Endothelial cell of umbilical vein (primary cell): Measurements from ENCODE around the gene DIS3L2. TPM values are rescaled to one million over a fixed set of nuclear protein-coding genes. Genes with fewer than 3 reads are reported as not detected.

Experiments used
- BruUV-seq: library from RNA; stranded (reverse); fragments of 400-500 nt; replicated peaks from 2 replicates; lab custom pipeline; 2021; lab: Mats Ljungman, UMichigan
- CTCF ChIA-PET: fragments of 300-600, 350-600 bp; sonication (Branson Sonifier 250); formaldehyde crosslinking; loops from one replicate; lab custom pipeline; 2021; ENCODE audit warnings: antibody characterized with exemption, inconsistent platforms; lab: Charles Lee
- POLR2A ChIA-PET: fragments of 300-600, 350-600 bp; sonication (Branson Sonifier 250); formaldehyde crosslinking; loops from one replicate; lab custom pipeline; 2021; ENCODE audit warnings: antibody characterized with exemption, inconsistent platforms; lab: Charles Lee
- DNase-seq: peaks from one replicate; pipeline ENCODE4 v3.0.0-alpha.2; 2011; ENCODE audit warnings: low read depth, low spot score
- FAIRE-seq: peaks from 2 replicates; lab custom pipeline; 2011; peaks lifted over from hg19 to GRCh38; lab: Jason Lieb, UNC
- H2AFZ ChIP-seq: 2 replicates; pipeline ENCODE4 v1.6.0; 2012; ENCODE audit warnings: low read depth, low read length, control low read depth, inconsistent platforms
- H3K27ac ChIP-seq: 2 replicates; pipeline ENCODE4 v1.5.1; 2011; ENCODE audit warnings: low read depth, mild to moderate bottlenecking, control low read depth, low read length, moderate library complexity; ENCODE audit not compliant: insufficient read depth
- H3K27me3 ChIP-seq, 2 experiments: 2 replicates each; pipeline versions ENCODE4 v1.6.0 to v1.6.1; 2011; ENCODE audit warnings: low read length in 2 of 2, mixed read lengths in 1 of 2; ENCODE audit not compliant: control insufficient read depth in 2 of 2, insufficient read depth in 2 of 2
- H3K36me3 ChIP-seq, 2 experiments: 2 replicates in 1 of 2; 3 replicates in 1 of 2; pipeline ENCODE4 v1.5.1; 2011; ENCODE audit warnings: low read length in 2 of 2, mild to moderate bottlenecking in 1 of 2, moderate library complexity in 1 of 2; ENCODE audit not compliant: control insufficient read depth in 2 of 2, insufficient read depth in 2 of 2; ENCODE audit errors: extremely low read depth in 1 of 2
- H3K4me1 ChIP-seq: 3 replicates; pipeline ENCODE4 v1.5.1; 2011; ENCODE audit warnings: mild to moderate bottlenecking, low read length; ENCODE audit not compliant: control insufficient read depth, insufficient read depth; ENCODE audit errors: extremely low read depth
- H3K4me2 ChIP-seq: 2 replicates; pipeline ENCODE4 v1.6.1; 2011; ENCODE audit warnings: low read length, control low read depth, mixed read lengths; ENCODE audit not compliant: insufficient read depth
- H3K4me3 ChIP-seq, 3 experiments: fragments of 200-600 bp in 1 of 3; sonication (generic), shearing (Covaris generic) in 1 of 3; replicated peaks in 1 of 3; 2 replicates each; pipeline ENCODE4 v1.5.1; 2011 to 2016; ENCODE audit warnings: control low read depth in 3 of 3, low read length in 3 of 3, mild to moderate bottlenecking in 2 of 3, inconsistent platforms in 1 of 3, low read depth in 1 of 3, moderate library complexity in 1 of 3; ENCODE audit not compliant: insufficient read depth in 1 of 3
- H3K79me2 ChIP-seq: 2 replicates; pipeline ENCODE4 v1.6.0; 2012; ENCODE audit warnings: low read length, inconsistent platforms; ENCODE audit not compliant: control insufficient read depth, insufficient read depth
- H3K9ac ChIP-seq: replicated peaks from 2 replicates; pipeline ENCODE3; 2011; ENCODE audit warnings: low read length, control low read depth; ENCODE audit not compliant: insufficient read depth; ENCODE audit errors: extremely low read depth
- H3K9me1 ChIP-seq: replicated peaks from 3 replicates; pipeline ENCODE4 v1.6.0; 2011; ENCODE audit warnings: mild to moderate bottlenecking, low read length; ENCODE audit not compliant: control insufficient read depth, insufficient read depth; ENCODE audit errors: extremely low read depth
- H3K9me3 ChIP-seq: replicated peaks from 2 replicates; pipeline ENCODE4 v1.5.1; 2012; ENCODE audit warnings: low read length, inconsistent platforms; ENCODE audit not compliant: control insufficient read depth, insufficient read depth
- H4K20me1 ChIP-seq: replicated peaks from 2 replicates; pipeline ENCODE3; 2011; ENCODE audit warnings: mild to moderate bottlenecking, low read length; ENCODE audit not compliant: control insufficient read depth, insufficient read depth; ENCODE audit errors: extremely low read depth
- EZH2 ChIP-seq: IDR thresholded peaks from 2 replicates; pipeline ENCODE4 v1.6.1; 2012; ENCODE audit warnings: borderline replicate concordance, low read depth, mild to moderate bottlenecking, moderate library complexity, low read length, inconsistent platforms; ENCODE audit not compliant: severe bottlenecking
- FOS ChIP-seq: IDR thresholded peaks from 2 replicates; pipeline ENCODE4 v1.6.1; 2011; ENCODE audit warnings: mild to moderate bottlenecking, low read length, moderate library complexity, borderline replicate concordance; ENCODE audit not compliant: insufficient read depth
- GATA2 ChIP-seq: IDR thresholded peaks from 2 replicates; pipeline ENCODE4 v1.7.0; 2011; ENCODE audit warnings: low read depth, mild to moderate bottlenecking, moderate library complexity, mixed read lengths, low read length; ENCODE audit not compliant: insufficient read length, insufficient read depth
- JUN ChIP-seq: IDR thresholded peaks from 2 replicates; pipeline ENCODE4 v1.6.1; 2011; ENCODE audit warnings: borderline replicate concordance, low read depth; ENCODE audit not compliant: insufficient read length, insufficient read depth
- MYC ChIP-seq: IDR thresholded peaks from one replicate; pipeline ENCODE4 v1.6.1; 2011; ENCODE audit warnings: mild to moderate bottlenecking, low read depth, low read length
- POLR2A ChIP-seq: IDR thresholded peaks from 2 replicates; pipeline ENCODE4 v1.6.1; 2012; ENCODE audit warnings: low read depth, mild to moderate bottlenecking, control low read depth, low read length
- POLR2AphosphoS5 ChIP-seq: IDR thresholded peaks from 2 replicates; pipeline ENCODE4 v1.6.1; 2012; ENCODE audit warnings: low read depth, mild to moderate bottlenecking, control low read depth, low read length, moderate library complexity; ENCODE audit not compliant: insufficient read depth
- dilution Hi-C: fragments of 300-500 bp; cut with MboI; formaldehyde crosslinking; loops from one replicate; pipeline ENCODE4 v1.15.0; 2019; ENCODE audit warnings: low sequenced_read_pairs; ENCODE audit not compliant: extremely low pct_ligation_motif_present
- intact Hi-C: fragments of 100-400 bp; cut with micrococcal nuclease; formaldehyde crosslinking; loops from one replicate; pipeline ENCODE4 v1.10.0; 2022
- polyA plus RNA-seq, 4 experiments: library from polyadenylated mRNA; depleted of rRNA in 3 of 4; stranded (reverse) in 3 of 4; unstranded in 1 of 4; fragments of >200 nt; gene quantifications; 2 replicates each; pipeline versions ENCODE4 v1.2.1 to v1.2.3, GENCODE V29; 2011 to 2012; ENCODE audit warnings: missing spikeins in 1 of 4
- total RNA-seq: library from RNA; stranded (reverse); gene quantifications from 2 replicates; pipeline ENCODE4 v1.2.3, GENCODE V29; 2021
- TF ChIP-seq, protein P1 (sequence below), 2 donors: IDR thresholded peaks; 1 replicate in 1 of 2; 2 replicates in 1 of 2; pipeline ENCODE4 v1.5.1; 2011; ENCODE audit warnings: low read length in 2 of 2, mild to moderate bottlenecking in 2 of 2, moderate library complexity in 2 of 2, control low read depth in 1 of 2, inconsistent platforms in 1 of 2, low read depth in 1 of 2; ENCODE audit not compliant: insufficient read depth in 1 of 2; ENCODE audit errors: extremely low read depth in 1 of 2
- TF ChIP-seq, protein P2 (sequence below): IDR thresholded peaks from 2 replicates; pipeline ENCODE4 v1.6.1; 2011; ENCODE audit not compliant: insufficient read depth, insufficient read length

DIS3L2 gene
- total and polyA plus RNA-seq, 2 donors (not counting 3 experiments of a cell fraction or from before 2014, with no cell fraction given) = 14.6 to 31.2 TPM

GRCh38 chr2:232094201-232094600, 132.7 kb downstream of the DIS3L2 start:
- no peaks in the 10 kb centered on the region for H3K36me3 ChIP-seq
- DNase-seq = no peak
- no peaks in the 10 kb centered on the region for H3K27me3 ChIP-seq
- H3K4me3 ChIP-seq = no peak overlapping the region
- dilution Hi-C loops (no loop called here), intact Hi-C loops (no loop called here)
- no peaks in the 10 kb centered on the region for H3K9me3 ChIP-seq
- H3K9ac ChIP-seq = no peak overlapping the region
- TF ChIP-seq JUN (no peak), POLR2AphosphoS5 (no peak), MYC (no peak), EZH2 (no peak)
- H3K4me2 ChIP-seq = no peak overlapping the region
- no peak overlapping the region for H2AFZ ChIP-seq
- H3K9me1 ChIP-seq = no peaks in the 10 kb centered on the region
- no peaks in the 10 kb centered on the region for H3K4me1 ChIP-seq
- no peaks in the 10 kb centered on the region for H3K79me2 ChIP-seq
- POLR2A ChIA-PET = no interaction called here
- CTCF ChIA-PET = interaction anchor here (0.6 kb wide), 1 partner anchor 154 kb away, joined by 3 read pairs; no protein-coding TSS in a partner anchor
- FAIRE-seq = no peak
- no peak overlapping the region for H3K27ac ChIP-seq
- no TSS peak for BruUV-seq
- no peaks in the 10 kb centered on the region for H4K20me1 ChIP-seq

GRCh38 chr2:232094883-232095282, 133.4 kb downstream of the DIS3L2 start:
- intact Hi-C loops (no loop called here), dilution Hi-C loops (no loop called here)
- no peaks in the 10 kb centered on the region for H4K20me1 ChIP-seq
- FAIRE-seq = no peak
- no peaks in the 10 kb centered on the region for H3K79me2 ChIP-seq
- no peak overlapping the region for H3K4me2 ChIP-seq
- no peak overlapping the region for H3K27ac ChIP-seq
- no TSS peak for BruUV-seq
- no peaks in the 10 kb centered on the region for H3K36me3 ChIP-seq
- CTCF ChIA-PET = interaction anchor here (0.6 kb wide), 1 partner anchor 154 kb away, joined by 3 read pairs; no protein-coding TSS in a partner anchor
- H3K9ac ChIP-seq = no peak overlapping the region
- POLR2A ChIA-PET = no interaction called here
- H3K9me1 ChIP-seq = no peaks in the 10 kb centered on the region
- H3K9me3 ChIP-seq = no peaks in the 10 kb centered on the region
- DNase-seq = no peak
- TF ChIP-seq GATA2 (no peak), EZH2 (no peak), FOS (no peak), JUN (no peak), POLR2A (no peak), POLR2AphosphoS5 (no peak), MYC (no peak)
- TF ChIP-seq, protein P1, sequence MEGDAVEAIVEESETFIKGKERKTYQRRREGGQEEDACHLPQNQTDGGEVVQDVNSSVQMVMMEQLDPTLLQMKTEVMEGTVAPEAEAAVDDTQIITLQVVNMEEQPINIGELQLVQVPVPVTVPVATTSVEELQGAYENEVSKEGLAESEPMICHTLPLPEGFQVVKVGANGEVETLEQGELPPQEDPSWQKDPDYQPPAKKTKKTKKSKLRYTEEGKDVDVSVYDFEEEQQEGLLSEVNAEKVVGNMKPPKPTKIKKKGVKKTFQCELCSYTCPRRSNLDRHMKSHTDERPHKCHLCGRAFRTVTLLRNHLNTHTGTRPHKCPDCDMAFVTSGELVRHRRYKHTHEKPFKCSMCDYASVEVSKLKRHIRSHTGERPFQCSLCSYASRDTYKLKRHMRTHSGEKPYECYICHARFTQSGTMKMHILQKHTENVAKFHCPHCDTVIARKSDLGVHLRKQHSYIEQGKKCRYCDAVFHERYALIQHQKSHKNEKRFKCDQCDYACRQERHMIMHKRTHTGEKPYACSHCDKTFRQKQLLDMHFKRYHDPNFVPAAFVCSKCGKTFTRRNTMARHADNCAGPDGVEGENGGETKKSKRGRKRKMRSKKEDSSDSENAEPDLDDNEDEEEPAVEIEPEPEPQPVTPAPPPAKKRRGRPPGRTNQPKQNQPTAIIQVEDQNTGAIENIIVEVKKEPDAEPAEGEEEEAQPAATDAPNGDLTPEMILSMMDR (IDR thresholded peaks at IDR 0.05; ENCODE audit: extremely low read depth in 1 of 2, insufficient read depth in 1 of 2, low read depth in 1 of 2, low read length in 2 of 2) = no peak
- TF ChIP-seq, protein P2, sequence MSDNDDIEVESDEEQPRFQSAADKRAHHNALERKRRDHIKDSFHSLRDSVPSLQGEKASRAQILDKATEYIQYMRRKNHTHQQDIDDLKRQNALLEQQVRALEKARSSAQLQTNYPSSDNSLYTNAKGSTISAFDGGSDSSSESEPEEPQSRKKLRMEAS = no peak
- H3K4me3 ChIP-seq = no peak overlapping the region
- no peaks in the 10 kb centered on the region for H3K4me1 ChIP-seq
- H2AFZ ChIP-seq = no peak overlapping the region
- no peaks in the 10 kb centered on the region for H3K27me3 ChIP-seq
